ENCODE results near the gene MCOLN2.

DNA sequence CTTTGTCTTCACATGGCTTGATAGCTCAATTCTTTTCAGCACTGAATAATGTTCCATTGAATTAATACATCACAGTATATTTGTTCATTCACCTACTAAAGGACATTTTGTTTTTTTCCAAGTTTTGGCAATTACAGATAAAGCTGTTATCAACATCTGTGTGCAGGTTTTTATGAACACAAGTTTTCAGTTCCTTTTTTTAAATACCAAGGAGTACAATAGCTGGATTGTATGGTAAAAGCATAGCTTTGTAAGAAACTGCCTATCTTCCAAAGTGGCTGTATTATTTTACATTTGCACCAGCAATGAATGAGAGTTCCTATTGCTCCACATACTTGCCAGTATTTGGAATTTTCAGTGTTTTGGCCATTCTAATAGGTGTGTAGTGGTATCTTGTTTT is 4.8 kb upstream of the MCOLN2 start:
- TF ChIP-seq, protein P1, sequence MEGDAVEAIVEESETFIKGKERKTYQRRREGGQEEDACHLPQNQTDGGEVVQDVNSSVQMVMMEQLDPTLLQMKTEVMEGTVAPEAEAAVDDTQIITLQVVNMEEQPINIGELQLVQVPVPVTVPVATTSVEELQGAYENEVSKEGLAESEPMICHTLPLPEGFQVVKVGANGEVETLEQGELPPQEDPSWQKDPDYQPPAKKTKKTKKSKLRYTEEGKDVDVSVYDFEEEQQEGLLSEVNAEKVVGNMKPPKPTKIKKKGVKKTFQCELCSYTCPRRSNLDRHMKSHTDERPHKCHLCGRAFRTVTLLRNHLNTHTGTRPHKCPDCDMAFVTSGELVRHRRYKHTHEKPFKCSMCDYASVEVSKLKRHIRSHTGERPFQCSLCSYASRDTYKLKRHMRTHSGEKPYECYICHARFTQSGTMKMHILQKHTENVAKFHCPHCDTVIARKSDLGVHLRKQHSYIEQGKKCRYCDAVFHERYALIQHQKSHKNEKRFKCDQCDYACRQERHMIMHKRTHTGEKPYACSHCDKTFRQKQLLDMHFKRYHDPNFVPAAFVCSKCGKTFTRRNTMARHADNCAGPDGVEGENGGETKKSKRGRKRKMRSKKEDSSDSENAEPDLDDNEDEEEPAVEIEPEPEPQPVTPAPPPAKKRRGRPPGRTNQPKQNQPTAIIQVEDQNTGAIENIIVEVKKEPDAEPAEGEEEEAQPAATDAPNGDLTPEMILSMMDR (IDR thresholded peaks at IDR 0.05; ENCODE audit: borderline replicate concordance, extremely low read depth, low read length, poor library complexity, severe bottlenecking): no peak
- no peak for TF ChIP-seq EZH2 (IDR thresholded peaks at IDR 0.05; ENCODE audit: borderline replicate concordance, low read depth, low read length, severe bottlenecking)

All from DND-41 (cell line).